NCI-H1092 (cell line): ENCODE results near the gene EPS15.
"Not testable (repeated sequence)": the region's sequence is repeated elsewhere in the genome, so short reads cannot be mapped to it uniquely, and the experiment has no call there.

Experiments used
- DNase-seq: peaks from one replicate; lab custom pipeline; 2025; lab: John Stamatoyannopoulos, UW

The EPS15 gene

DNA sequence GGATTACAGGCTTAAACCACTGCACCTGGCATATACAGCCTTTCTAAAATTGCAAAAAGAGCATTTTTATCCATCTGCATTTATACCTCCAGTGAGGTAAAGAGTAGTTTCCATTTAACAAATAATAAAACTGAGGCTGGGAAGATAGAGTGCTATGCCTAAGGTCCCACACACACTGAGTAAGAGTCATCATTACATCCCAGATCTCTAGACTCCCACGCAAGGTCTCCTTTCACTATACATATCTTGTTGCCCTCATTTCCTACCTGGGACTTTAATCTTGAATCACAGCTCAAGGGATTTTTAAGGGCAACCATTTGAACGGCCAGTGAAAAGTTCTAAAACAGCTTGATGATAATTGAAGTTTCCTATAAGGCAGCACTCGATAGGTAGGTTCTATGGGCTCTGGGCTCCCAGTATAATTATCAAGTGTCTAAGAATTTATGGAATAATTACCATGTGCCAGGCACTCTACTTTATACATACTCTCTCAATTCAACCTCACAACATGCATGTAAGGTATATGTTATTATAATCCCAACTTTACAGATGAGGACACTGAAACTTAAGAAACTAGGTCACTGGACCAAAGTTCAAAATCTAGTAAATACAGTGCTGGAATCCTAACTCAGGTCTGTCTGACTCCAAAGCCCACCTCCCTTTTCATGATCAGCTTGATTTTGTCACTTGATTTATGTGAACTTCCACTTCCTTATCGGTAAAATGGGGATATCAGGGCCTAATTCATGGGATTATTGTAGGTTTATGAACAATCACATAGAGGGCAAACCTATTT is 23.3 kb upstream of the EPS15 start:
- DNase-seq: no peak

DNA sequence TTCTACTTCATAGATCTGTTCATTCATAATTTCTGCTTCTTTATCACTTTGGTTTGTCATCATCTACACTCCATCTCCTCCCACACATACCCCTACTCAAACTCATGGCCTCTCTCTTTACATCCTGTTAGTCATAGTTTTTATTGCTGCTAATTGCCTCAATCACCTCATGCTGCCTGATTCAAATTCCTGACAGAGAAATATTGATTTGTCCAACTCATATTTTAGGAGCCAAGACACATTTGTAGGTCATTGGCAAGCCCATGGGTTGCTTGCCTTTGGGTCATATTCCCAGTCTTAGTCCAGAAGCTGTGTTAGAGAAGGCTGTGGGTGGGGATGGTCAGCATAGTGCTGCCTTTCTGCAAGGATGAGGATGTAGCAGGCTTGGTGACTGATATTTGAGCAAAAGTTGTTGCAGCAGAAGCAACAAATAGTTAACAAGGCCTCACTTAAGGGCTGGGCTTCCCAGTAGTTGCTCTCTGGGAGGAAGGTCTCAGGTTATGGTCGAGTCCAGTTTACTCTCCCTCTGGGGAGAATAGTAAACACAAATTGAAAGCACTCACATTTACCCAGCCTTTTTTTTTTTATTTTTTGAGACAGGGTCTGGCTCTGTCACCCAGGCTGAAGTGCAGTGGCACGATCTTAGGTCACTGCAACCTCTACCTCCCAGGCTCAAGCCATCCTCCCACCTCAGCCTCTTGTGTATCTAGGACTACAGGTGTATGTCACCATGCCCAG is 22.4 kb upstream of the EPS15 start:
- no peak for DNase-seq

DNA sequence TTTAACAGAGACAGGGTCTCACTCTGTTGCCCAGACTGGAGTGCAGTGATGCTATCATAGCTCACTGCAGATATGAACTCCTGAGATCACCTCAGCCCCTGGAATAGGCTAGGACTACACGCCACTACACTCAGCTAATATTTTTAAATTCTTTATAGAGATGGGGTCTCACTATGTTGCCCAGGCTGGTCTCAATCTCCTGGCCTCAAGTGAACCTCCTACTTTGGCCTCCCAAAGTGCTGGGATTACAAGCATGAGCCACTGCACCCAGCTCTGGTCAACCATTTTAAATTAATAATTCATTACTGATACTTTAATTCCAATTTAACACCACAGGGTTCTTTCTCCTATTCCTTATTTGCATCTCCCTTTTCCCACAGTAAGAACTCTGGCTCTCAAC is 18.5 kb upstream of the EPS15 start:
- no peak for DNase-seq

DNA sequence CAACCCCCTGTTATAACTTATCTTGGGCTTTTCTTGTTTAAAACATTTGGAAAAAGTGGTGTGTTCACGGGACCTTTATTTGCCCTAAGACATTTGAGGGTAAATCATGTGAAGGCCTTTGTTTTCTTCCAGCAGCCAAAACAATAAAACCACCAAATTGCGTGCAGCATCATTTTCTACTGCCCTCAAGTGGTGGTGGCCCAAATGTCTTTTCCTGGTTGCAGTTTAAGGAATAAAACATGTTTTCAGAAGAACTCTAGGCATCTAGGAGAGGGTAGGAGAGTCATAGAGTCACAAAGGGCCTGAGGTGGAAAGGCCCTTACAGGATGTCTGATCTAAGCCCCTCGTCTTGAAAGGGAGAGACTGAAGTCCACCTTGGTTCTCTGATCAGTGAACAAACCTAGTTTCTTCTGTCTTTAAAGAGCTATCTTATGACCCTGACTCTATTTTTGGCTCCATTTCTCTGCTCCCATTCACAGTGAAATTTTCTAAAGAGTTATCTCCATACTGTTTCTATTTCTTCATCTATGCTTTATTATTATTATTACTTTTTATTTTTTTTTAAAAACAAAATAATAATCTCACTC is 16.0 kb upstream of the EPS15 start:
- no peak for DNase-seq

DNA sequence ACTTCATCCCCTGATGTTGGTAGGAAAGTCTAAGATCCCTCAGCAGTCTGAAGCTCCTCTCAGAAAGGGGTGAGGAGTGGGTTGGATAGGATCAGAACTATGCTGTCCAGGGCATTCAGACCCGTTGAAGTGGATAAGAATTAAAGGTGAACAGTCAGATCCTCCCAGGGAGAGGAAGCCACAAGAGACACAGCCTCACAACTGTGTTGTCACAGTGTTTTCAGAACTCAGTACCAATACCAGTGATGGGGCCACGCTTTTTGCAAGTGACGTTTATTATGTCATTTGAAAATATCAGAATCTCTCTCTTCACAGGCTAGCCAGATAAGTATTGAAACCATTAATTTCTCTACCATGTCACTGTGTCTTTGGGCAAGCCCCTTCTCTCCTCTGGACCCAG is 15.4 kb upstream of the EPS15 start:
- DNase-seq: no peak

DNA sequence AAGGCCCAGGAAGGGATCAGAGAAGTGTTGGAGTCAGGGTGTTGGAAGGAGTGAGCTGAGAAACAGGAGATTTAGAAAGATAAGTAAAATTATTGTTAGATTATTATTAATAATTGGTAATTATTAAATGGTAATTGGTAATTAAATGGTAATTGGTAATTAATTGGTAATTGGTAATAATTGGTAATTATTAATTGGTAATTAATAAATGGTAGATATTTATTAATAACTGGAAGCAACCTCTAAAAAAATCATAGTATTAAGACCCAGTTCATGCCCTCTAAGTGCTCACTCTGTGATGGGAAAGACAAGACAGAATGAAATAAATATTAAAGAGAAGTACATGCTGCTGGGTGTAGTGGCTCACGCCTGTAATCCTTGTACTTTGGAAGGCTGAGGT is 13.8 kb upstream of the EPS15 start:
- no peak for DNase-seq

DNA sequence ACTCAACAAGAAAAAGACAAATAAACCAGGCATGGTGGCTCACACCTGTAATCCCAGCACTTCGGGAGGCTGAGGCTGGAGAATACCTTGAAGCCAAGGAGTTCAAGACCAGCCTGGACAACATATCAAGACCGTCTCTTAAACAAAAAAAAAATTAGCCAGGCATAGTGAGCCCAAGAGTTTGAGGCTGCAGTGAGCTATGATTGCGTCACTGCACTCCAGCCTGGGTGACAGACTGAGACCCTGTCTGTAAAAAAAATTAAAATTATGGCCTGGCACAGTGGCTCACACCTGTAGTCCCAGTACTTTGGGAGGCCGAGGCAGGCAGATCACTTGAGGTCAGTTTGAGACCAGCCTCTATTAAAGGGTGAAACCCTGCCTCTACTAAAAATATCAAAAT is 11.4 kb upstream of the EPS15 start:
- DNase-seq: not testable (repeated sequence)

DNA sequence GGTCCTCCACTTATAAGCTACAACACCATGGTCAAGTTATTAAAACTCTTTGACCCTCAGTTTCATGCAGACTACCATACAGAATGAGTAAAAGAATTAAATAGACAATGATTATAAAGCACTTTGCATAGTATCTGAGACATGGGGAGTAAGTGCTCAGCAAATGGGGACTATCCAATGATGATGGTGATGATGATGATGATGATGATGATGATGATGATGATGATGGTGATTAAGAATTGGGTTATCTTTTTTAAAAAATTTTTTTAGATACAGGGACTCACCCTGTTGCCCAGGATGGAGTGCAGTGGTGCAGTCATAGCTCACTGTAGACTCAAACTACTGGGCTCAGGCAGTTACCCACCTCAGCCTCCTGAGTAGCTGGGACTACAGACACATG is 8.1 kb upstream of the EPS15 start:
- DNase-seq: no peak

DNA sequence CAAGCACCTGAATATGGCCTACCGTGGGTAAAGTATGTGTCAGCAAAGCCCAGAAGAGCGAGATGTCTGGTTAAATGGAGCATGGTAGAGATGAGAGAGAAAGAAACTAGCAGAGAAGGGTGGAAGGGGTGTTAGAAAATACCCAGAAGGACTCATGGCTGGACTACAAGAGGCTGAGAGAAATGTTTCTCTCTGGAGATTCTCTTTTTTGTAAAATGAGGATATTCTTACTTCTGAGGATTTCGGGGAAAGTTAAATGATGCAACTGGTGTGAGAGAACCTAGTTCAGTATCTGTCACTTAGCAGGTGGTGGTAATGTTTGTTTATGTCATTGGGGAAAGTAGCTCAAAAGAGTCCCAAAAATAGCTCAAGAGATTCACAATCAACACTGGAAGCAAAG is 7.2 kb upstream of the EPS15 start:
- no peak for DNase-seq

DNA sequence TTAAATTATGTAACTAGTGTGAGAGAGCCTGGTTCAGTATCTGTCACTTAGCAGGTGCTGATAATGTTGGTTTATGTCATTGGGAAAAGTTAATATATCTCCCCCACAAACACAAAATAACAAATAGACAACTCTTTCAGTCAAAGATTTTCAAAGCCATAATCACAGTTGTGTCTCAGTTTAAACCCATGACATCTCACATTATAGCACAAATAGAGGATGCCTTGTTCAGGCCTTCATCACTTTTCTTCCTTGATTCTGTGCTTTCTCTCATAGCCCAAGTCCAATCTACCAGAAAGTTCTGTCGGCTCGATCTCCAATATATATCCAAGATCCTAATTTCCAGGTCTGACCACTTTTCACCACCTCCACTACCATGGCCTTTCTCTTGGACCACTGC is 6.2 kb upstream of the EPS15 start:
- DNase-seq: no peak

DNA sequence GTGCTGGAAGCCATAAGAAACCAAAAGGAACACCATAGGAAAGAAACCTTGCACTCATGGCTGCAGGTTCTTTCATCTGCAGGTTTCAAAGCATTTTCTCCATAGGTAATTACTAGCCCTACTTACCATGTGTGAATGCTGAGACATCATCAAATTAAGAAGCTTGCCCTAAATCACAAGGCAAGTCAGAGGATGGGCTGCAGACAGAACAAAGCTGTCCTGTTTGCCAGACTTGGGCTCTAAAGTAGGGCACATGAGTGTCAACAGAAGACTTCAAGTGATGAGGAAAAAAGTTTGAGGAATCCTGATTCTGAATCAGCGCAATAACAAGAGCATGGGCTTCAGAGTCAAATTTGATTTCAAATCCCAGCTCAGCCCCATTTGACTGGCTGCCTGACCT is 5.8 kb upstream of the EPS15 start:
- DNase-seq: no peak

DNA sequence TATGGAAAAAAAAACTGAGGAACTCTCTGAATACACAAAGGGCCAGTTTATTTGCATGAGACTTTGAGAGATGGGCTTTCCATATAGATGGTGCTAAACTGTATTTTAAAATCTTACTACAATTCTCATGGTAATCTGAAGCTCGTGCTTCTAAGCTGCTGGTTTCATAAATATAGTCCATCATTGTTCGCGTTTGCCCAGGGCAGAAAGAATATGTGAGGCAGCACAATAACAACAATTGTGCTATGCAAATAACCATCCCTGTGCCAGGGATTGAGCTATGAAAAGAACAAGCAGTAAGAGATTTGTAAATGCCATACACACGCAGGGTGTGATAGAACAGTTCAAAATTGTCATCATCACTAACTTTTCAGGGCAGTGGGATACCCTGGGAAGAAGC is 4.9 kb upstream of the EPS15 start:
- no peak for DNase-seq

DNA sequence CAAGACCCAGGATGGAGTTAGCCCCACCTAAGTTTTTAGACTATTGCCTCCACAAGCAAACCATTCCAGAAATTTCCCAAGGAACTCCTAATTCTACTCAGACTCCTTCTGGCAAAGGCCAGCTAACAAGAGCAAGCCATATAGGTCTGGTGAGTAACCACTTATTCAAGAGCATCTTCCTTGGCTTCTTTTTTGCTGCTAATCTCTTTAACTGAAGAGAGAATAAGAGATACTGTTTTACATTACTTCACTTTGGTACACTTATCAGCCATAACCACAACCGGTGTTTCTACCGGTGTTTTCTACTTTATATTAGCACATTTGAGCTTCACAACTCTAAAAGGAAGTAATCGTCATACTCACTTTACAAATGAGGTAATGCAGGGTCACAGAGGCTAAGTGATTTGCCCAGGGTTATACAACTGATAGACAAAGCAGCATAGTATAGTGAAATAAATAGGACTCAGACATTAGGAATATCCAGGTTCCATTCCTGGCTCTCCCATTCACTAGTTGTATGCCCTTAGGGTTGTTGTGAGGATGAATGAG is 1.7 kb upstream of the EPS15 start:
- DNase-seq: no peak

DNA sequence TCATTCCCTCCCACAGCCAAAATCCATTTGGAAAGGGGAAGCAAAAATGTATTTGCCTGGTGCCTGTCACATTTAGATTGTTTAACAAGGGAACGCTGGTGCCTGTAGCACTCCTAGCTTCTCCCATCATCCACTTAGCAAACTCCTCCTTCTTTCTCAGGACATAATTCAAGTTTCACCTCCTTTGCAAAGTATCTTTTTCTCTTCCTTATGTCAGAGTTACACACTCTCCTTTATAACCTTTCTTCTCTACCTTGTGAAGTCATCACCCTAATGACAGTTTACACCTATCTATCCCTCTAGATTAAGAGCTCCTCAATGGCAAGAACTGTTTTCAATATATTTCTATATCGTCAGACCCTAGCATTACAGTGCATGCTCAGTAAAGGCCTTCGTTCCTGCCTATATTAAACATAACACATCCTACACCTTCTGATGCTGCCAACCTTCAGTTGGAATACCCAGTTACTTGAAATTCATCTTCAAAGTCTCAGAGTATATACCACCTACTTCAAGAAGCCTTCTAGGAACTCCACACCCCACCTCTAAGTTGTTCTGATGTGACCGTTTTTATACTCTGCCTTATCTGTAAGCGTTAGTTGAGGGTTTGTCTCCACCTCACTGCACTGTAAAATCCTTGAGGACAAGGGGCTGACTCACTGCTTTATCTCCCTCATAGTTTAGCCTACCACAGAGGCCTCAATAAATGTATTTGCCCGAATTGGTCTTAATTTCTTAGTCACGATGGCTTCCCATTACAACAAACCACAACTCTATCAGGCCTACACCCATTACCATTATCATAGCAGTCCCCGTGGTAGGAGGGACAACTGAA is 1.0 kb upstream of the EPS15 start:
- no peak for DNase-seq

DNA sequence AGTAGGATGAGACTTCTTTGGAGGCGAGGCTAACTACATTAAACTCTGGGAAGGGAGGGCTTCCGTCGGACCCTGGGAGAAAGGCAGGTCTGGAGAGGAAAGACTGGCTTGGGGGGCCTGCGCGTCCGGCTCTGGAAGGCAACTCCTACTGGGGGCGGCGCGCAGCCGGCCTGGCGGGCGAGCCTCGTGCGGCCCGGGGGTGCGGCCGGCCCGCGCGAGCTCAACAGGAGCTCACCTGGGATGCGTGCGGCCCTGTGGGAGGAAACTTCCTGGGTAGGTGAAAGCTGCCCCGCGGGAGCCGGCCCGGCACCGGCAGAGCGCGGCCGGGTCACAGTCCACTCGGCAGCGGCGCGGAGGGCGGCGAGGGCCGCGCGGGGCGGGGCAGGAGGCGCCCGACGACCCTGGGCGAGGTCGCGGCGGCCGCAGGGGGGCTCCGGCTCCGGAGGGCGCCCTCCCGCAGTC is 449 bp downstream of the EPS15 start:
- DNase-seq: no peak

DNA sequence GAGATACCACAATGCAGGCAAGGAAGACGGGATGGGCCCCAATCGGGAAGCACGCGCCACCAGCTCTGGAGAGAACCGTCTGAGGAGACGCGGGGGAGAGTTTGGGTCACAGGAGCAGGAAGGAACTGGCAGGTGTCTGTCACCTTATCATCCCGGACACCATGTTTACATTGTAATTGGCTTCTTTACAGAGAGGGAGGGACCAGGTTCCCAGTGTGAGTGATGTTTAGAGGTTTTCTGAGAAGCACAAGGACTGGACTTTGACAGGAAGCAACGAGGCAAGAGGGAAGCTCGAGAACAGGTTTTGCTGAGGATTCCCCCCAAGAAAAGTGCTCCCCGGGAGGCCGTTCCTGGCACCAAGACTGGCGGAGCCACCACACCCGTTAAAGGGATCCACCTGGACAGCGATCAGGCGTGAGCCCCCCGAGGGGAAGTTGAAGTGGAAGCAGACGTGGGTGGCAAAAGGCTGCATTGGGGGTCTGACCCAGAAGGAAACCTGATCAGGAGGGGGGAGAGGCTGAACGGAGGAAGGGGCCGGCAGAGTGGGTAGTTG is 957 bp downstream of the EPS15 start:
- DNase-seq: no peak

DNA sequence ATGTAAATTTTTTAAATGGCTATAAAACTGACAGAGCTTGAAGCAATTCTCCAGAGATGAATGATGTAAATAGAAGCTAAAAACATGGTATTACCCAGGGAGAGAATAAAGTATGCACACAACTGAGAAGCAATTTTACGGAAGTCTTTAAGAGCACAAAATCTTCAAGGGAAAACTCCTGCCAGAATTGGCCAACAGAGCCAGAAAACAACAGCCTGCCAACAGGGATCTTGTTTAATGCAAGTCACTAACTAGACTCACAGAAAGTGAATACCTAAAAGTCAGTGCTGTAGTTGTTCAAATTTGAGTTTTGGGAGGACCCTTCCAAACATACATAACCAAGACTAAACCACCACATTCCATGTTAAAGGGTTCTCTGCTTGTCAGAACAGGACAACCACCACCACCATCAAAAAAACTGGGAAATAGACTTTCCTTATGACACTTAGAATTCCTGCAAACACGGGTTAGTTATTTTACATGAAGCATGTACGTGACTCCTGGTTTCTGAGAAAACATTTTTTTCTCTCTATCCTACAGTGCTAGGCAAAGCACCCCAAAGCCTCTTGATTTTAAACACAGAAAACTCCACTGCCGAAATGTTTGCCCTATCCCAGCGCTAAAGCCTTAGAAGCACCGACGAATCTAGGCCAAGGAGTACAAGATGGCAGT is 1.6 kb downstream of the EPS15 start:
- DNase-seq: no peak

DNA sequence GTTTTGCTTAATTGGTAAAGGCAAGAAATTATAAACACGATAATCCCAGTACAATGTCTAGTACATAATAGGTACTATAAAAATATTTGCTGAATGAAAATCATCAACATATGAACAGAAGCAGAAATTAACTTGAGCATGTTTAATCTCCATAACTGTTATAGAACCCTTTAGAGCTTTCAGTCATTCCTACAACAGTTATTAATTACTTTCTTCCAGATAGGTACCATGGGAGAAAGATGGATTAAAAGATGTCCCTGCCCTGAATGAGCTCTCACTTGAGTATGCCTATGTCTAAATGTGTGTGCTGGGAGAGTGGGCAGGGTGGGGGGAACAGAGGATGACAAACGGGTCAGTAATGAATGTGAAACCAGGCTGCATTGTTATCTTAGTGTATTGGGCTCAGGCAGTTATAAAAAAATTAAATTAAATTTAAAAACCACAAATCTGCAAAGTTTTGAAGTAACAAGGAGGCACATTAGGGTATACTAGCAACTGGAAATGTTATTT is 2.4 kb downstream of the EPS15 start:
- DNase-seq: no peak

DNA sequence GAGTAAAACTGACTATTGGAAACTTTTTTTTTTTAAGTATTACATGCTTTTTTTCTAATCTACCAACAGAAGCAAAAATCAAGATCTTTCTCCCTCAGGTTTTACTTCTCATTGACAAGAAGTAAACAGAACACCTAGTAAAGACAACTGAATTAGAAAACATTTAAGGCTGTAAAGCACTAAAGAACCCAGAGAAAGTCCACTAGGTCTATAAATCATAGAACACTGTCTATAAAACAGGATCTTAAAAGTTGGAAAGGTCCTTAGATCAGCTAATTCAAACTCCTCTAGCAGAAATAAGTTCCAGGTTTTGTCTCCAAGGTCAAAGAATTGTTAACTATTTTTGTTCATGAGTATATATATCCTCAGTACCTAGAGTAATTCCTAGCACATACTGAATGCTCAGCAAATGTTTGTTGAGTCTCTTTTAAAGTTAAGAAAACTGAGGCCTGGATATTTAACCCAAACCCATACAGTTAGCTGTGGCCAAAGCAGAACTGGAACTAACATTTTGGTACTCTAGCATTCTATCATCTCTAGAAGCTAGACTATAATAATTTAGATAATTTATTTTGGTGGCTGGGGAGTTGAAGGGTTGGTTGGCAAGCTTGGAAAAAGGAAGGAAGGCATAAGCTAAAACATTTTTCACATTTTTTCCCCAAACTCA is 3.0 kb downstream of the EPS15 start:
- no peak for DNase-seq

DNA sequence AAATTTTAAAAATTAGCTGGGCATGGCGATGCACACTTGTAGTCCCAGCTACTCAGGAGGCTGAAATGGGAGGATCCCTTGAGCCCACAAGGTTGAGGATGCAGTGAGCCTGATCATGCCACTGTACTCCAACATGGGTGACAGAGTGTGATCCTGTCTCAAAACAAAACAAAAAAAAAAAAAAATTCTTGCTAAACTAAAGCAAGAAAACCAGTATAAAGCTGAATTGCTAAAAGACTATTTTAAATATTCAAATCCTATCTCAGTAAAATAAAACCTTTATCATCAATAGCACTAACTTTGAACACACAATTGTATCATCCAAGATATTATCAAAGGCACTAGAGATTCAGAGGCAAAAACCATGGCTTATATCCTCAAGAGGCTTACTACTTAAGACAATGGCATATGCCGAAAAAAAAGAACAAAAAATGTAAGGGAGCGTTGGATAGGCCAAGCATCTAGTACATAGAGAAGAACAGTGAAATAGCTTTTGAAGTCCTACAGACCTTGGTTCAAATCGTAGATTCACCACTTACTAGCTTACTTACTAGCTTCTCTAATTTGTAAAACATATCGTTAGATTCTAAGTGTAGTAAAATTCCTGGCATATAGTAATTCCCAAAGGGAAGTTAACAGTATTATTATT is 3.6 kb downstream of the EPS15 start:
- DNase-seq: no peak
